ENCODE results near the gene PPARGC1A. TPM values are rescaled to one million over a fixed set of nuclear protein-coding genes. Genes with fewer than 3 reads are reported as not detected.

PPARGC1A gene
- total RNA-seq, 4 donors from 2014 or later = 5.0 to 13.6 (median 6.4) TPM

DNA sequence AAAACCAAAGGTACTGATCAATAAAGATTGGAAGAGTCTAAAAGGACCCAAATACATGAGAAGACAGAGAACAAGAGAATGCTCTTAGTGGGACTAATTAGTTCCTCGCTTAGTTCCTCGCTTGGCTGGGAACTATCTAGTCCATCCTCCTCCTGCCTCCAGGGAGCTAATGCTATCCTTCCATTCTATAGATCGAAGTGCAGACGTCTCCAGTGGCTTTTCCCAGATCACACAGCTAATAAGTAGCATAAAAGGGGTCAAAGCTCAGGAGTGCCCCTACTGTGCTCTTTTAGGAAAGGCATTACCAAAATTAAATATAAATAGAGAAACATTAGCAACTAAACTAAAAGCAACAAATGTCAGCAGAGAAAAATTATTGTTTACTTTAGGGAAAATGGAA, 42.3 kb upstream of the PPARGC1A start:
- TF ChIP-seq, protein P1, sequence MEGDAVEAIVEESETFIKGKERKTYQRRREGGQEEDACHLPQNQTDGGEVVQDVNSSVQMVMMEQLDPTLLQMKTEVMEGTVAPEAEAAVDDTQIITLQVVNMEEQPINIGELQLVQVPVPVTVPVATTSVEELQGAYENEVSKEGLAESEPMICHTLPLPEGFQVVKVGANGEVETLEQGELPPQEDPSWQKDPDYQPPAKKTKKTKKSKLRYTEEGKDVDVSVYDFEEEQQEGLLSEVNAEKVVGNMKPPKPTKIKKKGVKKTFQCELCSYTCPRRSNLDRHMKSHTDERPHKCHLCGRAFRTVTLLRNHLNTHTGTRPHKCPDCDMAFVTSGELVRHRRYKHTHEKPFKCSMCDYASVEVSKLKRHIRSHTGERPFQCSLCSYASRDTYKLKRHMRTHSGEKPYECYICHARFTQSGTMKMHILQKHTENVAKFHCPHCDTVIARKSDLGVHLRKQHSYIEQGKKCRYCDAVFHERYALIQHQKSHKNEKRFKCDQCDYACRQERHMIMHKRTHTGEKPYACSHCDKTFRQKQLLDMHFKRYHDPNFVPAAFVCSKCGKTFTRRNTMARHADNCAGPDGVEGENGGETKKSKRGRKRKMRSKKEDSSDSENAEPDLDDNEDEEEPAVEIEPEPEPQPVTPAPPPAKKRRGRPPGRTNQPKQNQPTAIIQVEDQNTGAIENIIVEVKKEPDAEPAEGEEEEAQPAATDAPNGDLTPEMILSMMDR (IDR thresholded peaks at IDR 0.05) = no peak
- DNase-seq (ENCODE audit: low spot score) (no peak), ATAC-seq (ENCODE audit: low FRiP score) (no peak)

DNA sequence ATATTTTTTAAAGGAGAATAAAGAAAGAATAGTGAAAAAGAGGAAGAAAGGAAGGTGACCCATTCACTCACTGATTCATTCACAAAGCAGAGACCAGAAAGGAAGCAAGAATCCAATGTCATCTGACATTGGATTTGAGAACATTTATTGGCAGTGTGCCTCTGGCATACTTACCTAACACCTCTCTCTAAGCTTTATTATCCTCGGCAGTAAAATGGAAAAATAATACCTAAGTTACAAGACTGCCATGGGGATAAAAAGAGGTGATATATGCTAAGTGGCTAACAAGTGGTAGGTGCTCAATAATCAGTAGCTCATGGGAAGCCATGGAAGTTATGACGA, 41.6 kb upstream of the PPARGC1A start:
- ATAC-seq (ENCODE audit: low FRiP score) (no peak), DNase-seq (ENCODE audit: low spot score) (no peak)
- TF ChIP-seq, protein P1 (IDR thresholded peaks at IDR 0.05) = no peak

DNA sequence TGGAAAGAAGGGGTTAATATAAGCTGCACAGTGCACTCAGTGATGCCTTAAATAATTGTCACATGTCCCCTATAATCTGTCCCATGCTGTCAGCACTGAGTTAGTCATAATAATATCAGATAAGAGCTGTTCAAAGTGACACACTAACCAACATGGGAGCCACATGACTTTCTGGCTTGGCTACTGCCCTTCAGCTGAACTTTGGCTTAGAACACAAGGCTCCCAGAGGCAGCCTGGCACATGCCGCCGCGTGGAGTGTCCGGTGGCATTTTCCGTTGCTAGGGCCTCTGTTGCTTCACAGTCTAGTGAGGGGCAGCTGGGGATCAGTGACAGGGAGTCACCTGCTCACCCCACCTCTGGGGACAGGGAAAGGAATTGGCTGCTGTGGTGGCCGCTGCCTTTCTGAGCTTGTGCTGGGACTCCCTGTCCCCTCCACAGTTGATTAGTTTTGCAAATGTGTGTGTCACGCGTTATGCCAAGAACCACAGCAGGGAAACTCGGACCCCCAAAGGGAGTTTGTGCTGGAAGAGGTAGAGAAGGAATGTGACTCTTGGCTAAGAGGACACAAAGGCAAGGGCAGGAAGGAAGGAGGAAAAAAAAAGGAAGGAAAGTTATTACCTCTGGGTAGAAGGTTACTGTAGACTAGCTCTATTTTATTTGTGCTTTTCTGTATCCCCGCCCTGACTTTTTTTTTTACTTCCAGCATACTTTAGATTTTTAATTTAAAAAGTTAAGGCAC, 41.1 kb upstream of the PPARGC1A start:
- ATAC-seq (ENCODE audit: low FRiP score) (peak; percentile 29), DNase-seq (ENCODE audit: low spot score) (no peak)
- TF ChIP-seq, protein P1 (IDR thresholded peaks at IDR 0.05) = no peak

DNA sequence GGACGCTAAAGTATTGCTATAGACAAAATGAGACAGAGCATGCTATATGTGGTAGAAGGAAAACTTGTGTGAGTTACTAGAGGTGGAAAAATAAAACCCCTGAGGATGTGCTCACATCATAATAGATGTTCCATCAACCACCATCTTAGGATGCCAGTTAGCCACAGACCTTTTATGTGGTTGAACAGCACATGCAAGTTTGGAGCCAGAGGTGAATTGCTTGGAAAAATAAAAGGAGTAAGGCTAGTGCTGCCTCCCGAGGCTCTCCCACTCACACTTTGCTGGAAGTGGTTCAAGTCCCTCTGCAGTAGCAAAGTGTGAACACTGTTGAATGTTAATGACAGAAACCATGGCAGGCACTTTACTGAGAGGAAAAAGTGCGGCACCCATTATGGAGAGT, 39.4 kb upstream of the PPARGC1A start:
- ATAC-seq (ENCODE audit: low FRiP score) = no peak
- DNase-seq (ENCODE audit: low spot score) = no peak
- TF ChIP-seq, protein P1 (IDR thresholded peaks at IDR 0.05) = no peak

DNA sequence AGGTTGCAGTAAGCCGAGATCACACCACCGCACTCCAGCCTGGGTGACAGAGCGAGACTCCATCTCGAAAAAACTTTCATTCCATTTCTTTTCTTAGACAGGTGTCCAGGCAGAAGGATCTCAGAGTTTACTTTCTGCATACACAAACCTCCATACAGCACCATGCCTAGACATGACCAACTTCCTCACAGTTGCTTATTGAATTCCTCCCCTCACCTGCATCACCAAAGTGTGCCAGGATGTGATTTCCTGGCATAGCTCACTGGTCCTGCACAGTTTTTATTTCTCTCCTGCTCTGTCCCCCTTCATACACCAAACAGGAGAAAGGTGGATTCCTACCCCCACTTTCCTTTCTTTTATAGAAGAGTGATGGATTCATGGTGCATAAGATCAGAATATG, 34.7 kb upstream of the PPARGC1A start:
- DNase-seq (ENCODE audit: low spot score) = no peak
- ATAC-seq (ENCODE audit: low FRiP score) = no peak
- TF ChIP-seq, protein P1 (IDR thresholded peaks at IDR 0.05) = no peak

DNA sequence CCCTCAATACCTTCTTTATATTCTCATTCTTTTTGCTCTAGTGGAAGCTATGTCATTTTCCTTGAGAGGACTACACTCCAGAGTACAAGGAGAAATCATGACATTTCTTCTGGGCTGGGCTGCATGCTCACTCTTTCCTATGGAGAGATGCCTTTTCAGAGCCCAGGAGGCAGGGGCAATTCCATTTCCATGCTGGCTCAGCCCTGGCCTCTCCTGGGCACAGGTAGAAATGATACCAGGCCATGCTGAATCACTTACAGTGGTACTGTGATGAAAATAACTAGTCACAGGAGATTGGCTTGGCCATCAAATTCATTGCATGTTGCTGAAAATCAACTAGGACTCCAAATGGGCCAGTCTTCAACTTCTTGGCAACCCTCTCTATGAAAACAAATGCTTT, 34.0 kb upstream of the PPARGC1A start:
- DNase-seq (ENCODE audit: low spot score) = no peak
- TF ChIP-seq, protein P1 (IDR thresholded peaks at IDR 0.05) = no peak
- no peak for ATAC-seq (ENCODE audit: low FRiP score)

DNA sequence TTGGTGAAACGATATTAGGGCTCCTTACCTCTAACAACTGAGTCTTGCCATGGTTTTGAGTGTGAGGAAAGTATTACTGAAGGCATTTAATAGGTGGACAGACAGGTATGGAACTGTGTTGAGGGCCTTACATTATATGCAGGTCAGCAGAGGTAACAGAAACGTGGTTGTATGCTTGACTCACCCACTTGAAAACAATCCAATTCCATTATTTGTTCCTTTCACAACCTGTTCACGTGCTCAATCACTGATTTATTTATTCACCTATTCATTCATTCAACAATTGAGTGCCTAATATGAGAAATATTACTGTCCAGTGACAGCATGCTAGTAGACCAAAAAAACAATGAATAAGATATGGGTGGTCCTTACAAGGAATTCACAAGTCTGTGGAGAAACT, 33.3 kb upstream of the PPARGC1A start:
- DNase-seq (ENCODE audit: low spot score) (no peak), ATAC-seq (ENCODE audit: low FRiP score) (no peak)
- TF ChIP-seq, protein P1 (IDR thresholded peaks at IDR 0.05) = no peak
